CD4-positive, alpha-beta T cell treated with Interleukin-21 for 1 hour (primary cell): Measurements from ENCODE around the gene OBP2A.
"Not testable (repeated sequence)": the region's sequence is repeated elsewhere in the genome, so short reads cannot be mapped to it uniquely, and the experiment has no call there.

ENCODE experiments used
- DNase-seq: peaks from one replicate; pipeline ENCODE4 v3.0.0-alpha.2; 2020

The OBP2A gene

DNA sequence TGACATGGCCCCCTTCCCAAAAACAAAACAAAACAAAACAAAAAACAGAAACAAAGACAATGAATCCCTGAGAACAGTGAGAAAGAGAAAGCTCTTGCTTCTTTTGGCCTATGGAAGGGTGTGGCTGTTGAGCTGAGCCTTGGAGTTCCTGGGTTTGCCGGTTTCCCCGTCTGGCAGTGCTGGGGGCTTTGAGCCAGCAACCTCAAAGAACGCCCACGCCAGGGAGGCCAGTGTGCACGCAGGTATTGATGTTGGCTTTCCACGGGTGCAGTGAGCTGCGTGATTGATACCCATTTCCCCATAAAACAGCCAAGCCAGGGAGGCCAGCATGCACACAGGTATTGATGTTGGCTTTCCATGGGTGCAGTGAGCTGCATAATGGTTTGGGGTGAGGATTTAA, 33.0 kb upstream of the OBP2A start:
- DNase-seq = no peak

DNA sequence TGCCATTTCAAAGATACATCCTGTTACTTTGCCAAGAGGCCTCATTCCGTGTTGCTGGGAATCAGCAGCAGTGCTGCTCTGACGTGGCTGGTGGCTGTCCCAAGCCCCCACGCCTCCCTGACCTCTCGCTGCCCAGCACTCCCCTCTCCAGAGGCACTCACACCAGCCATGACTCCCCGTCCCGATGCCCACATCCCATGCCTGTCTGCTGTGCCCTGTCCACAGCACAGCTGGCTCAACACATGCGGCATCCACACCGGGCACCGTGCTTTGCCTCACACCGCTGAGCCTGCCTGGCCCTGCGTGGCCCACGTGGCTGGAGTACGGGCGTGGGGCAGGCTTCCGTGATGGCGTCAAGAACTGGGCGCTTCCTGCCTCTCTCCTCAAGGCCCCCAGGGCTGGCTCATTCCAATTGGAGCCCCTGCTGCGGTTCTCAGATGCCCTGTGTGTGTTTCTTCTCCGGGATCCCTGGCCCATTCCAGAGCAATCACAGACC, 32.5 kb upstream of the OBP2A start:
- no peak for DNase-seq

DNA sequence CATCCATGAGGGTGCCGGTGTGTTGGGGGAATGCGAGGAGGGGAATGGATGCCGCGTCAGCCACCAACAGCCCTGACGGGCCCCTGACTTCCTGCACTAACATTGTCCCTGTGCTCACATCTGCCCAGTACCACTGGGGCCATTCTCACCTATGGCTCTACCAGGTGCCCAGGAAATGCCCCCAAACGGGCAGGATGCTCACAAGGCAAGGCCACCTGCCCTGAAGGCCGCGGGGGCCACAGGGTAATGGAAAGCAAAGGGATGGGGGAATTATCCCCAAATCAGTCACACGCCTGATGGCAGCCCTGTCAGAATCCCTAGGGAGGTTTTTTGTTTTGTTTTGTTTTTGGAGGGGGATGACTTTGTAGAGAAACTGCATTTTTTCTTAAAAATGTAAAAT, 32.0 kb upstream of the OBP2A start:
- DNase-seq = not testable (repeated sequence)

DNA sequence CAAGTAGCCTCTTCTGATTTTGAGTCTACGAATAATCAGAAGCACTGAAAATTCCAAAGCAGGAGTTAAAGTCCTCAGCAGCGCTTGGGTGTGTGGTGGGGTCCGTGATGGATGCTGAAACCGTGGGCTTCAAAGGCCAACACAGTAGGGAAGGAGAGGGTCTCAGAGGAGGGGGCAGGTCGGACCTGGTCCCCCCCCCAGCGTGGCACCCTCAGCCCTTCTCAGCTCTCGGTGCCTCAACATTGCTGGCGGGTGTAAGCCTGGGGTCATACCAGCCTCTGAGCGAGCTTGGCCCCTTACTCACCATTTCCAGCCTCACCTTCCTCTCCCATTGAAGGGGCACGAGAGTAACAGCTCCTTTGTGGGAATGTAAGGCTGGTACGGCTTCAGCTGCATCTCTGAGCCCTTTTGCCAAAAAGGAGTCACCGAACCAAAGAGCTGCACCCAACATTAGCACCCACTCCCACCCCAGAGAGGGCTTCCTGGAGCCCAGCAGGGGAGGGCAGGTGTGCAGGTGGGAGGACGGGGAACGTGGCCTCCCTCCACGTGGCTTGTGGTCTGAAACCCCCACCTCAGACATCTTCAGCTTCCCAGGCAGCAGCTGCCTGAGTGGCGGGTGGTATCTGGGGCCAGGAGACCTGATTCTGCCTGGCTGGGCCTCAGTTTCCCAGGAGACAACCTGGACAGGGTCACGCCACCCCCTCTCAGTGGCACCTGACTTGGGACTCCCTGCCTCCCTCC, 31.4 kb upstream of the OBP2A start:
- no peak for DNase-seq

DNA sequence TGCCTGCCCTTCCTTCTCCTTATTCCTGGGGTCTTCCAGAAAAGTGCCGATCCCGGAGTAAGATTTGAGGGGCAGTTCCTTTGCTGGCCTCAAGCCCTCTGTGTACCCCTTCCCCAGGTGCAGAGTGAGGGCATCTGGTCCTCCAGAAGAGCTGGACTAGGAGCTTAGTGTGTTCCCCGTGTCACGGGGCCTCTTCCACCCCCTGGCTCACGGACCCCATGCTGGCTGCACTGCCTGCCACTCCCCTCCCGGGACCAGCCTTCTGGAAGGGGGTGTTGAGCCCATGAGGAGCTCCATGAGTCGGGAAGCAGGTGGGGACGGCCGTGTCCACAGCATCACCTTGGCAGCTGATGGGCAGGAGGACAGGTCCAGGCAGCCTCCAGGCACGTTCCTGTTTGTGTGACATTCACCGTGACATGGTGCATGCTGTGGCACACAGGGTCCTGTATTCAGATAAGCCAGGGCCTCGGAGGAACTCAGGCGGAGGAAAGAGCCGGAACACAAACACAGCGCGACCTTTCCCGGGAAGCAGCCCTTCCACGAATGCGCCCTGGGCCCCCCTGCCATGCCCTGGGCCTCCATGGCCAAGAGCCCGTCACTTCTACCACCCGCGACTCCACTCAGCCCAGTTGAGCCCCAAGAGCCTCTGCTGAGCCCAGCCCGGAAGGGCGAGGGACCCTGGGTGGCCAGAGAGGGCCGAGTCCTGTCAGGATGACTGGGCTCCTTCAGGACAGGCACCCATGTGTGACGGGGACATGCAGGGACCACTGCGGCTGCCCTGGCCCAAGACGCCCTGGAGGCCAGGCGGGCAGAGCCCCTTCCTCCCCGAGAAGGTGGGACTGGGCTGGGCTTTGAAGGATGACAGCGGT, 30.6 kb upstream of the OBP2A start:
- DNase-seq = no peak

DNA sequence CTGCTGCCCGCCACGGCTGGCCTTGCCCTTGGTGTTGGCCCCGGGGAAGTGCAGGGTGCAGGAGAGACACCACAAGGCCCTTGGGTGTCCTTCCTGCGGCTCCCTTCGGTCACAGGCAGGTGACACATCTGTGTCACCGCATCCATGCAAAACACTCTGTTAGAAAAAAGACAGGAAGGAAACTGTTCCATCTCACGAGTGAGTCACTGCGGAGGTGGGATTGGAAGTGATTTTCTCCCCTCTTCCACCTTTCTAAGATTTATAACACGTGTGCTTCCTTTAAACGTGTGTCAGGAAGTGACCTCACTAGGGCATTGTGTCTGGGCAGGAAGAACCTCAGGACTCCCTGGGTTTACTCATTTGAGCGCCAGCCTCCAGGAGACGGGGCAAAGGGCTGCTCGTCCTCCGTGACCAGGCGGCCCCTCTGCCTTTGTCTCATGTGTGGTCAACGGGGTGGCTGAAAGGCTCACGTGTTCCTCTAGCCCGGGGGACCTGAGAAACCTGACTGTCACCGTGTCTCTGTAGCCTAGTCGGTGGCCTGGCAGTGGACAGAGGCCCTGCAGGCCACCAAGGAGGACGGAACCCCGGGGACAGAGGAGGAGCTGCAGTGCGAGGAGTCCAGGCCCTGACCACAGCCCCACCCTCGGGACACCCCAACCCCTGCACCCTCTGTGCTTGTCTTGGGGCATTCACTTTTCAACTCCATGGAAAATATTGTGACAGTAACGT, 29.6 kb upstream of the OBP2A start:
- DNase-seq = no peak

DNA sequence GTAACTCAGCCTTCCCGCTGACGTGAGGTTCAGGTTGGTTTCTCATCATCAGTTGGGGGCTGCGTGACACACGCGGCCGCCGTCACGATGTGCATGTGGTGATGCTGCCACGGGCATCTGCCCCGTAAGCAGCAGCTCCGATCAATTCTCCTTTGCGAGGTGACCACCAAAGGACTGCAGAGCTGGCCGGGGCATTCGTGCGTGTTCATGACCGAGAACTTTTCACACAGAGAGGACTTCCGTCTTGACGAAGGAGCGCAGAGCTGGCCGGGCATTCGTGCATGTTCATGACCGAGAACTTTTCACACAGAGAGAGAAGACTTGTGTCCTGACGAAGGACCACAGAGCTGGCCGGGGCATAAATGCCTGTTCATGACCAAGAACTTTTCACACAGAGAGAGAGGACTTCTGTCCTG, 28.5 kb upstream of the OBP2A start:
- no peak for DNase-seq

DNA sequence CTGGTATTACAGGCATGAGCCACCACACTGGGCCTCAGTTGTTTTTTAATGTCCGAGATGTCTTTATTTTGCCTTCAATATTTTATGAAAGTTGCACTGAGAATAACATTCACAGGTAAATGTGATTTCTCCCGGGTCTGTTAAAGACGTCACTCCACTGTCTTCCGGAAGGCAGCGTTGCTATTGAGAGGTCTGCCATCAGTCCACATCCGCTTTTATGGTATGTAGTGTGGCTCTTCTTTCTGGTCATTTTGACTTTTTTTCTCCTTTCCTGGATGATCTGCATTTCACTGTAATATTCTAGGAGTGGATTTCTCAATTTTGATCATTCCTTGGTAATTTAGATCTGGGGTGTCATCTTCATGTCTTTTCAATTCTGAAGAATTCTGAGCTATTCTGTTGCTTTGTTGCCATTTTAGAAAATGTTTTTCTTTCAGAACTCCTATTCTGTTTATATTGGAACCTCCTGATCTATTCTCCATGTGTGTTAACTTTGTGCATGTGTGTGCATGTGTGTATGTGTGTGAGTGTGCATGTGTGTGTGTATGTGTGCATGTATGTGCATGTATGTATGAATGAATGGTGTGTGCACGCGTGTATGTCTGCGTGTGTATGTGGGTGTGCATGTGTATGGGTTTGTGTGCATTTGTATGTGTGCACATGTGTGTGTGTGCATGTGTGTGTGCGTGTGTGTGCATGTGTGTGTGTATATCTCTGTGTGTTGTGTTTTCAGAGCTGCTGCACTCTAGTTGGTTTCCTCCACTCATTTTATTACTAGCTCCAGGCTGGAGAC, 26.6 kb upstream of the OBP2A start:
- no peak for DNase-seq

DNA sequence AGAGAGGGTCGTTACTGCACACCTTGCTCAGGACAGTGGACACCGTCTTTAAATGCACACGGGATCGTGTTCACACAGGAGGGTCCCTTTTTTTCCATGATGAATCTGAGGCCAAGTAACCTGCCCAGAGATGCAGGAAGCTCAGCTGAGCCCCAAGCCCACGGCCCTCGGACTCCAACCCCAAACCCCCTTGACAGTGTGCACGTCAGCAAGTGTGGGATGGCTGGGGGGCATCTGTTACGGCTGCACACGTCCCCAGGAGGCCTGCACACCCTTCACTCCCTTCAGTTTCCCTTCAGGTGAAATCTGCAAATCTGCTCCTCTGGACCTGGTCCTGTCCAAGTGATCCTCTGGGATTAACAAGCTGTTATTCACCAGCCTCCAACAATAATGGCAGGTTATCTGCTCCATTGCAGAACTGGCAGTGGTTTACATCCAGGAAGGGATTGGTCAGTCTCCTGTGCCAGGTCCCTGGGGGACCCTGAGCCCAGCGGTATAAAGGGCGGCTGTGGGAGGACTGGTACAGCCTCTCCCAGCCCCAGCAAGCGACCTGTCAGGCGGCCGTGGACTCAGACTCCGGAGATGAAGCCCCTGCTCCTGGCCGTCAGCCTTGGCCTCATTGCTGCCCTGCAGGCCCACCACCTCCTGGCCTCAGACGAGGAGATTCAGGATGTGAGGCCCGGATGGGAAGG, 24.9 kb upstream of the OBP2A start, which contains the start of gene LCN1:
TSS of gene LCN1 (plus strand) at position 525 of the 692 bp plus-strand sequence. CDS start at position 583, 58 bp downstream.
- DNase-seq = no peak

DNA sequence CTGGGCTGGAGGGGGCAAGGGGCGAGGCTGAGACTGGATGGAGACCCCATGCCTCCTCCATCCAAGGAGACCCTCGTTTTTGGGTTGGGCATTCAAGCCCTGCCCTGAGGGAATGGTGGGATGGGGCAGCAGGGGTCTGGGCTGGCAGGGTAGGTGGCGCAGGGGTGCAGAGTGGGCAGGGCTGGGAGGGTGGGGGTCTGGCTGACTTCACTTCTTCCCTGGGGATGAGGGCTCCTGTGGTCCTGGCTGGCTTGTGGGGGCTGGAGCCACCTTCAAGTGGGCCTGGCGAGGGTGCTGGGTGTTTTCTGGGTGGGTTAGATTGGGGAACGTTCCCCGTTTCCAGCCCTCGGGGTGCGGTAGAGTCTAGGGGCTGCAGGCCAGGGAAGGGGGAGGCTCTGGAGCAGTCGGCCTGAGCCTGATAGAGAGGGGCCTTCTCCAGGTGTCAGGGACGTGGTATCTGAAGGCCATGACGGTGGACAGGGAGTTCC, 24.3 kb upstream of the OBP2A start:
- no peak for DNase-seq

DNA sequence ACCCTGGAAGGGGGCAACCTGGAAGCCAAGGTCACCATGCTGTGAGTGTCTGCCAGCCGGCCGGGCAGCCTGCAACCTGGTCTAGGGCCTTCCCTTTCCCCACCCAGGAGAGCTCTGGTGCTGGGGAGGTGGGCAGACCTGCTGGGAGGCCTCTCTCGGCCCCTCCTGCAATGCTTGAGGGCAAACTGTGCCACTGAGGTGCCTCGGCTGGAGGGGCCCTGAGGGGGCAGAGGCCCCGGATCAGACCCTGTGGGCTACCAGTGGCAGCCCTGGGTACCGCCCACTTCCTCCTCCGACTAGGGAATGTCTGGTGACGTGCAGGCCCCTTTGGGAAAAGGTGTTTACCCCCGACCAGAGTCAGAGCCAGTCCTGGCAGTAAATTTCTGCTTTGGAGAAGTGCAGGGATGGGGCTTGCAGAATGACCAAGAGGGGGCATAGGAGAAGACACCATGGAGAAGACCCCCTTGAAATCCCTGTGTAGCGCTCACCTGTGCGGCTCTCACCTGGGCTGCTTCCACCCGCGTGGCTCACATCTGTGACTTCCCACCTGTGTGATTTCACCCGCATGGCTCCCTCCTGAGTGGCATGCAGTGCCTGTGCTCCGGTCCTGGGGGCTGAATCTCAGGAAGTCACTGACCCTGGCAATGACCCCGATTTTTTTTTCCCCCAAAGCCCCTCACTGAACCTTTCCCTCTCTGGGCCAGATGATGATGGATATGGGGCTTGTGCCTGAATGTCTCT, 23.6 kb upstream of the OBP2A start:
- DNase-seq = no peak

DNA sequence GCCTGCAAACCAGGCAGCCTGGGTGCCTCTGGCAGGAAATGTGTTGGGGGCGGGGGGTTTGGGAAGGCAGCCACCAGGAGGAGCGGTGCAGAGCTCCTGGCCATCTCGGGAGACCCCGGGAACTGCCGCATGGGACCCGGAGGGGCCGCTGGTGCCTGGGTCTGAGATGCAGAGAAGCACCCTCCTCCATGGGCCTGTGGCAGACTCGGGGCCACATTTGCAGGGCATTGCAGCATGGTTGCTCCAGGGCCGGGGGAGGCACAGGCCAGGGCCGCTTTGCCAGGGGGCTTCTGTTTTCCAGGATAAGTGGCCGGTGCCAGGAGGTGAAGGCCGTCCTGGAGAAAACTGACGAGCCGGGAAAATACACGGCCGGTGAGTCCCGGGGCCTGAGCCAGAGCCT, 23.0 kb upstream of the OBP2A start:
- no peak for DNase-seq

DNA sequence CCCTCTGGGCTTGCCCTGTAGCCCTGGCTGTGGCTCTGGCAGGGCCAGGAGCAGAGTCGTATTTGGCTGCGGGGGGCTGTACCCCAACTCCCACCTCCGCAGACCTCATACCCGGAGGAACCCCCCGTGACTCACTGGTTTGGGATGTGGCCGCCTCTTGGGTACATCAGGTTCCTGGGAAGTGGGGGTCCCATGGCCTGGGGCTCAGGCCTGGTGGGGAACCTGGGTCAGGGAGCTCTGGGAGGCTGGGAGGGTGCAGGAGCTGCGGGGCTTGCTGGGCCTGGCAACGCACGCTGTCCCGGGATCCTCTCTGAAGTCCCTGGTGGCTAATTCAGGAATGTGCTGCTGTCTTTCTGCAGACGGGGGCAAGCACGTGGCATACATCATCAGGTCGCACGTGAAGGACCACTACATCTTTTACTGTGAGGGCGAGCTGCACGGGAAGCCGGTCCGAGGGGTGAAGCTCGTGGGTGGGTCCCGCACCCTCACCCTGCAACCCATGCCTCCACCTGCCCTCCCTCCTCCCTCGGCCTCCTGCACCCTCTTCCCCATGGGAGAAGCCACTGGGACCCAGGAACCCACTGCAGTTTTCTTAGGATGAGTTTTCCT, 22.3 kb upstream of the OBP2A start:
- no peak for DNase-seq

DNA sequence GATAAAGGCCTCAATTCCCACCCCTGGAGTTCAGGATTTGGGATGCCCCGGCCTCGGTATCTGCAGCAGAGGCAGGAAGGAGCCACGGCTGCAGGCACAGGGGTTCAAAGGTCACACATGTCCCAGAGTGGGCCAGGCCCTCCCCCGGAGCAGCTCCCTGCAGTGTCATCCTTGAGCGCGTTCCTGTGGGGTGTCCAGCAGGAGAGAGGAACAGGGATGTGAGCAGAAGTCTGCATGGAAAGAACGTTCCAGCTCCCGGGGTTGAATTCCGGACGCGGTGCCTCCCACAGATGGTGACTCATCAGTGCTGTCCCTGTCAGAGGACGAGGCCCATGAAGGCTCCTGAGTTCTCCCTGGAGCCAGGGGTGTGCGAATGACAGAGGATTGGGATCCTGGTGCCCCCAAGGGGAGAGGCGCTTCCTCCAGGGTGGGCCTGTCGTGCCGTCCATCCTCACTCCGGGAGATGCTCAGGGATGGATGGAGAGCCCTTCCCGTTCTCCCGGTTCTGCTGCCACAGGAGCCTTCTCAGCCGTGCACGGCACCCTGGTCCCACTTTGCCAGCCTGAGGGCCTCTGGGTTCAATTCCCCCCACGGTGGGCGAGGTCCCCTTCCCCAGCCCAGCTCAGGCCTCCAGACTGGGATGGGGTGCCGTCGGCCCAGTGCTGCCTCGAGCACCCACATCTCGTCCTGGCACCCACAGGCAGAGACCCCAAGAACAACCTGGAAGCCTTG, 21.6 kb upstream of the OBP2A start:
- no peak for DNase-seq

DNA sequence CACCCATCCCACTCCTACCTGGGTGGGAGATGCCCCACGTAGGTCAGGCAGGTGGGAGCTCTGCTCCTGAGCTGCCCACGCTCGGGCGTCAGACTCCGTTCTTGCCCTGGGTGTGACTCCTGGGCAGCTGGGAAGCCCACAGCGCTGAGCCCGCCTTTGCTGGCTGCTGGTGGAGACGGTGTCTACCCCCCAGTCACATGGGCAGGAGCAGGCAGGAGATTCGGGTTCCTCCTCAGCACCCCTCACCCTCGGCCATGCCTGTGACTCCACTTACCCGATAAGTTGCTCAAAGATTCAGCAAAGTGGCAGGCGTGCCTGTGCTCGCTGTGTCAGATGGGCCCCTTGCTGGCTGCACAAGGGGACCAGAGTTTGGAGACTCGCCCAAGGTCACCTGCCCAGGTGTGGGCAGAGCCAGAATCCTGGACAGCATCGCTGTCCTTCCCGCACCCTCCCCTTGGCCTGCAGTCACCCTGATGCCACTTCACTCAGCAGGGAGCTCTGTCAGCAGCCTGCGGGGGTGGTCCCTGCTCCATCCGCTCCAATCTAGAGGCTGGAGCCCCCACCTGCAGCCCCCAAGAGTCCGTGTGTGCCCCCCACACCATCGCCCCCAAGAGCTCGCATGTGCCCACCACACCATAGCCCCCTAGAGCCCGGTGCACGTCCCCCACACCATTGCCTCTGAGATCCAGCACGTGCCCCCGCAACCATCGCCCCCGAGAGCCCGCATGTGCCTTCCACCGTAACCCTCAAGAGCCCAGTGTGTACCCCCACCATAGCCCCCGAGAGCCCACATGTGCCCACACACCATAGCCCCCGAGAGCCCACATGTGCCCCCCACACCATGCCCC, 20.5 kb upstream of the OBP2A start:
- no peak for DNase-seq

DNA sequence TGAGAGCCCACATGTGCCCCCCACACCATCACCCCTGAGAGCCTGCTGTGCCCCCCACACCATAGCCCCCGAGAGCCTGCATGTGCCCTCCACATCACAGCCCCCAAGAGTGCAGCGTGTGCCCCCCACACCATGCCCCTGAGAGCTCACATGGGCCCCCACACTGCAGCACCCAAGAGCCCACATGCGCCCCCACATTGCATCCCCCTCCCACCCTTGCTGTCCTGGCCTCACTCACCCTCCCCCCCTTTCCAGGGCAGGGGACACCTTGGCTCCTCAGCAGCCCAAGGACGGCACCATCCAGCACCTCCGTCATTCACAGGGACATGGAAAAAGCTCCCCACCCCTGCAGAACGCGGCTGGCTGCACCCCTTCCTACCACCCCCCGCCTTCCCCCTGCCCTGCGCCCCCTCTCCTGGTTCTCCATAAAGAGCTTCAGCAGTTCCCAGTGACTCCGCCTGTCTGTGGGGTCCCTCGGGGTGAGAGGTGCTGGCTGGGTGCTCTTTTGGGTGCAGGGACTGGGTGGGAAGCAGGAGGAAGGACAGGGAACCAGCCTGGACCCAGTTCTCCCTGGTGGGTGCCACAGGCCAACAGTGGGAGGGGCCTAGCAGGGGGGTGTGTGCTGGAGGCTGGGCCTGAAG, 19.7 kb upstream of the OBP2A start:
- DNase-seq = no peak

DNA sequence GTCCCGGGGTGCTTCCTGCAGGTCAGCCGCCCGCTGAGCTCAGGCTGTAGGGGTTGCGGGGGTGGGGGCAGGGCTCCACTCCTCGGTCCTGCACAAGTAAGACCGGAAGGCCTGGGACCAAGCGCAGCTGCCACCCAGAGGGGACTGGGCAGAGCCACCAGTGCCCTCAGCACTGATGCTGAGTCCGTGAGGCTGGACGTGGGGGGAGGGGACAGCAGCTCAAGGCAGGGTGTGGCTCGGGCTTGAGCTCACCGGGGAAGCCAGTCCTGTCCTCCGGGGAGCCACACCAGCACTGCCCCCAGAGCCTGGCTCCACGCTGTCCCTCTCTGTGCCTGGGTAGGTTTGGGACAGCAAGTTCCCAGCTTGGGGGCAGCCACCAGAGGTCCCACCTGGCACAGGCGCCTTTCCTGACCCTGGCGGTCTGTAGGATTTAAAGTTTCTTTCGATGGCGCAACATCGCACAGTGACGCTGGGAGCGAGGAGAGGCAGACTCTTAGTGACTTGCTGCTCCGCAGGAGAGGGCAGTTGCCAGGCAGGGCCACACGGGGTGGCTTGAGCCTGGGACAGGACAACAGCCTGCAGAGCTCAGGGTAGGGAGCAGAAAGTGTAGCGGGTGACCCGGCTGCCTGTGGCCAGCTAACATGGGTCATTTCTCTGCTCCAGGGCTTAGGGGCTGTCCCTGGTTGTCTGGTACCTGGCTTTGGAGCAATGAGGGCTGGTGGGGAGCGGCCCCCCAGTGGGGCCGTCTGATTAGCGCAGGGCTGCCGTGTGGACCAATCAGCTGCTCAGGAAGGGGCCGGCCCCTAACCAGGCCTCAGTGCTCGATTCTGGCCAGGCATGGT, 19.0 kb upstream of the OBP2A start:
- no peak for DNase-seq
